Keratinocyte (primary cell): ENCODE results near the gene RAF1. TPM values are rescaled to one million over a fixed set of nuclear protein-coding genes. Genes with fewer than 3 reads are reported as not detected.

Experiments used
- DNase-seq: peaks from one replicate; pipeline ENCODE4 v3.0.0-alpha.2; 2011; ENCODE audit warnings: low read depth, missing footprints, low spot score
- FAIRE-seq: peaks from 2 replicates; lab custom pipeline; 2011; peaks lifted over from hg19 to GRCh38; lab: Jason Lieb, UNC
- H2AFZ ChIP-seq: 2 replicates; pipeline ENCODE4 v1.6.0; 2012; ENCODE audit warnings: low read length, control low read depth, inconsistent platforms; ENCODE audit not compliant: control insufficient read depth
- H3K27ac ChIP-seq: 2 replicates; pipeline ENCODE4 v1.5.1; 2011; ENCODE audit warnings: low read length; ENCODE audit not compliant: control insufficient read depth, insufficient read depth
- H3K27me3 ChIP-seq: 3 replicates; pipeline ENCODE4 v1.6.0; 2011; ENCODE audit warnings: low read length; ENCODE audit not compliant: control insufficient read depth, insufficient read depth; ENCODE audit errors: extremely low read depth
- H3K36me3 ChIP-seq, 2 experiments: 2 replicates in 1 of 2; 3 replicates in 1 of 2; pipeline ENCODE4 v1.5.1; 2011; ENCODE audit warnings: low read length in 2 of 2, mild to moderate bottlenecking in 1 of 2; ENCODE audit not compliant: control insufficient read depth in 2 of 2, insufficient read depth in 2 of 2; ENCODE audit errors: extremely low read depth in 1 of 2
- H3K4me1 ChIP-seq: 3 replicates; pipeline ENCODE4 v1.5.1; 2011; ENCODE audit warnings: low read length; ENCODE audit not compliant: control insufficient read depth, insufficient read depth; ENCODE audit errors: extremely low read depth
- H3K4me2 ChIP-seq: 3 replicates; pipeline ENCODE4 v1.6.0; 2011; ENCODE audit warnings: low read depth, low read length; ENCODE audit not compliant: control insufficient read depth, insufficient read depth; ENCODE audit errors: extremely low read depth
- H3K4me3 ChIP-seq, 3 experiments: fragments of 200-600 bp in 1 of 3; sonication (generic) in 1 of 3; 2 replicates in 2 of 3; 3 replicates in 1 of 3; pipeline ENCODE4 v1.5.1; 2011 to 2016; ENCODE audit warnings: low read length in 3 of 3, mild to moderate bottlenecking in 3 of 3, control low read depth in 2 of 3, inconsistent platforms in 1 of 3, low read depth in 1 of 3, mixed read lengths in 1 of 3, mixed run types in 1 of 3, moderate library complexity in 1 of 3; ENCODE audit not compliant: control insufficient read depth in 2 of 3, insufficient read depth in 2 of 3; ENCODE audit errors: extremely low read depth in 1 of 3
- H3K79me2 ChIP-seq: 2 replicates; pipeline ENCODE4 v1.6.0; 2012; ENCODE audit warnings: low read length; ENCODE audit not compliant: control insufficient read depth, insufficient read depth
- H3K9ac ChIP-seq: 3 replicates; pipeline ENCODE4 v1.6.0; 2011; ENCODE audit warnings: low read length; ENCODE audit not compliant: control insufficient read depth, insufficient read depth; ENCODE audit errors: extremely low read depth
- H3K9me1 ChIP-seq: 3 replicates; pipeline ENCODE4 v1.6.0; 2011; ENCODE audit warnings: low read length; ENCODE audit not compliant: control insufficient read depth, insufficient read depth; ENCODE audit errors: extremely low read depth
- H3K9me3 ChIP-seq: 2 replicates; pipeline ENCODE4 v1.5.1; 2012; ENCODE audit warnings: low read depth, low read length; ENCODE audit not compliant: control insufficient read depth
- H4K20me1 ChIP-seq: 3 replicates; pipeline ENCODE4 v1.6.0; 2011; ENCODE audit warnings: low read length; ENCODE audit not compliant: control insufficient read depth, insufficient read depth; ENCODE audit errors: extremely low read depth
- EZH2 ChIP-seq: IDR thresholded peaks from one replicate; pipeline ENCODE4 v1.6.1; 2012; ENCODE audit warnings: inconsistent platforms, mild to moderate bottlenecking, low read length, moderate library complexity
- dilution Hi-C: fragments of 300-500 bp; cut with MboI; formaldehyde crosslinking; loops from one replicate; pipeline ENCODE4 v1.7.0; 2020; ENCODE audit warnings: low sequenced_read_pairs; ENCODE audit not compliant: extremely low pct_ligation_motif_present
- polyA plus RNA-seq, 5 experiments: library from polyadenylated mRNA; depleted of rRNA in 3 of 5; stranded (reverse) in 3 of 5; stranded (forward) in 1 of 5; unstranded in 1 of 5; fragments of >200 nt; gene quantifications; 1 replicate in 1 of 5; 2 replicates in 3 of 5; 3 replicates in 1 of 5; pipeline versions ENCODE4 v1.2.1 to v1.2.3, GENCODE V29; 2011 to 2012; ENCODE audit warnings: missing spikeins in 2 of 5, low read depth in 1 of 5, low replicate concordance in 1 of 5
- TF ChIP-seq, protein P1 (sequence below), 3 experiments: IDR thresholded peaks in 1 of 3; conservative IDR thresholded peaks in 1 of 3; optimal IDR thresholded peaks in 1 of 3; 2 replicates in 2 of 3; 3 replicates in 1 of 3; pipeline versions ENCODE3 to v1.5.1; 2011; ENCODE audit warnings: low read length in 3 of 3, mild to moderate bottlenecking in 3 of 3, moderate library complexity in 2 of 3, control low read depth in 1 of 3, inconsistent platforms in 1 of 3; ENCODE audit not compliant: insufficient read depth in 2 of 3; ENCODE audit errors: extremely low read depth in 1 of 3

Gene RAF1
- polyA plus RNA-seq, 1 donor (not counting 4 experiments of a cell fraction or from before 2014, with no cell fraction given) = 80.1 TPM

GRCh38 chr3:12656850-12657249 is 7.1 kb downstream of the RAF1 start:
- H3K4me1 ChIP-seq = peaks cover 16% of the 10 kb centered on the region
- no peak for FAIRE-seq
- dilution Hi-C loops = no loop called here
- no peak overlapping the region for H2AFZ ChIP-seq
- TF ChIP-seq EZH2 = no peak
- TF ChIP-seq, protein P1, sequence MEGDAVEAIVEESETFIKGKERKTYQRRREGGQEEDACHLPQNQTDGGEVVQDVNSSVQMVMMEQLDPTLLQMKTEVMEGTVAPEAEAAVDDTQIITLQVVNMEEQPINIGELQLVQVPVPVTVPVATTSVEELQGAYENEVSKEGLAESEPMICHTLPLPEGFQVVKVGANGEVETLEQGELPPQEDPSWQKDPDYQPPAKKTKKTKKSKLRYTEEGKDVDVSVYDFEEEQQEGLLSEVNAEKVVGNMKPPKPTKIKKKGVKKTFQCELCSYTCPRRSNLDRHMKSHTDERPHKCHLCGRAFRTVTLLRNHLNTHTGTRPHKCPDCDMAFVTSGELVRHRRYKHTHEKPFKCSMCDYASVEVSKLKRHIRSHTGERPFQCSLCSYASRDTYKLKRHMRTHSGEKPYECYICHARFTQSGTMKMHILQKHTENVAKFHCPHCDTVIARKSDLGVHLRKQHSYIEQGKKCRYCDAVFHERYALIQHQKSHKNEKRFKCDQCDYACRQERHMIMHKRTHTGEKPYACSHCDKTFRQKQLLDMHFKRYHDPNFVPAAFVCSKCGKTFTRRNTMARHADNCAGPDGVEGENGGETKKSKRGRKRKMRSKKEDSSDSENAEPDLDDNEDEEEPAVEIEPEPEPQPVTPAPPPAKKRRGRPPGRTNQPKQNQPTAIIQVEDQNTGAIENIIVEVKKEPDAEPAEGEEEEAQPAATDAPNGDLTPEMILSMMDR (optimal IDR thresholded peaks at IDR 0.05 in 1 of 3, IDR thresholded peaks at IDR 0.05 in 1 of 3, conservative IDR thresholded peaks at IDR 0.05 in 1 of 3; ENCODE audit: extremely low read depth in 1 of 3, insufficient read depth in 2 of 3, low read length in 3 of 3) = no peak
- H3K9me3 ChIP-seq = no peaks in the 10 kb centered on the region
- peaks cover 20% of the 10 kb centered on the region for H4K20me1 ChIP-seq
- H3K27ac ChIP-seq = no peak overlapping the region
- peaks cover 100% of the 10 kb centered on the region for H3K79me2 ChIP-seq
- no peak overlapping the region for H3K9ac ChIP-seq
- H3K36me3 ChIP-seq = peaks cover 0 to 1% of the 10 kb centered on the region in 2 experiments
- no peaks in the 10 kb centered on the region for H3K9me1 ChIP-seq
- no peaks in the 10 kb centered on the region for H3K27me3 ChIP-seq
- no peak for DNase-seq
- H3K4me3 ChIP-seq = no peak overlapping the region
- H3K4me2 ChIP-seq = no peak overlapping the region

DNA sequence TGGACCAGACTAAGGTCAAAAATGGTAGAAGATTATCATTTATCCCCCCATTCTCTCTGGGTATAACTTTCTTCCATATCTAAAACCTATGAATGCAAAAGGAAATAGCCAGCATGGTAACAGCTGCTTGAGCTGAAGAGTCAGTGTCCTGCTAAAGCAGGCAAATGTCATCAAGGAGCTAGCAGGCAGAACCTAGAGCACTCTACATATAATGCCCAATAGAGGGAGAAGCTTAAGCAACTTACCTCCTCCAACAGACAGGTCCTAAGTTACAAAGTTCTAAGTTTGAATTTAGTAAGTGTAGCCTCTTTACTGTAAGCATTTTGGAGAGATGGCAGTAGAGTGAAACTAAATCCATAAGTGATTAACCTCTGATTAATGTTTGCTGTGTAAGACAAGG is 7.7 kb downstream of the RAF1 start:
- DNase-seq (no peak), FAIRE-seq (no peak)
- Histone ChIP-seq H3K4me3 (no peak overlapping the region), H3K36me3 (peaks cover 0 to 1% of the 10 kb centered on the region in 2 experiments), H3K9me3 (no peaks in the 10 kb centered on the region), H3K9me1 (no peaks in the 10 kb centered on the region), H3K27ac (no peak overlapping the region), H3K4me2 (no peak overlapping the region), H3K4me1 (peaks cover 14% of the 10 kb centered on the region), H2AFZ (no peak overlapping the region), H3K79me2 (peaks cover 99% of the 10 kb centered on the region), H4K20me1 (peaks cover 20% of the 10 kb centered on the region), H3K27me3 (no peaks in the 10 kb centered on the region), H3K9ac (no peak overlapping the region)
- dilution Hi-C loops = no loop called here
- TF ChIP-seq EZH2 = no peak
- TF ChIP-seq, protein P1 (optimal IDR thresholded peaks at IDR 0.05 in 1 of 3, IDR thresholded peaks at IDR 0.05 in 1 of 3, conservative IDR thresholded peaks at IDR 0.05 in 1 of 3; ENCODE audit: extremely low read depth in 1 of 3, insufficient read depth in 2 of 3, low read length in 3 of 3) = no peak
